EH (cell line): ENCODE measurements around the gene FOXM1.

Source experiments
- DNase-seq: peaks from one replicate; pipeline ENCODE4 v3.0.0-alpha.2; 2015; ENCODE audit warnings: low read depth

Gene FOXM1

DNA sequence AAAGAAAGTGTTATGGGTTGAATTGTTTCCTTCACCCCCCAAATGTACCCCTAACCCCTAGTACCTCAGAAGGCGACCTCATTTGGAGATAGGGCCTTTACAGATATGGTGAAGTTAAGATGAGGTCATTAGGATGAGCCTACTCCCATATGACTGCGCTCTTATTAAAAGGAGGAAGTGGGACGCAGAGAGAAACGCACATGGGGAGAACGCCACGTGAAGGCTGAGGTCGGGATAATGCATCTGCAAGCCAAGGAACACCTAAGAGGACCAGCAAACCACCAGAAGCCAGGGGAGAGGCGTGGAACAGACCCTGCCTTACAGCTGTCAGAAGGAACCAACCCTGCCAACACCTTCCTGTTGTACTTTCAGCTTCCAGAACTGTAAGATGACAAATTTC is 40.4 kb downstream of the FOXM1 start:
- DNase-seq = no peak

- no peak for DNase-seq
These were observed 41.1 kb downstream of the FOXM1 start for GRCh38 chr12:2835691-2836403.

GRCh38 chr12:2834581-2835491 is 42.1 kb downstream of the FOXM1 start, which contains the start of gene NRIP2:
TSS of gene NRIP2 (minus strand) at chr12:2835035. CDS start at chr12:2834983, 52 bp downstream.
- peak; percentile 35 for DNase-seq

DNA sequence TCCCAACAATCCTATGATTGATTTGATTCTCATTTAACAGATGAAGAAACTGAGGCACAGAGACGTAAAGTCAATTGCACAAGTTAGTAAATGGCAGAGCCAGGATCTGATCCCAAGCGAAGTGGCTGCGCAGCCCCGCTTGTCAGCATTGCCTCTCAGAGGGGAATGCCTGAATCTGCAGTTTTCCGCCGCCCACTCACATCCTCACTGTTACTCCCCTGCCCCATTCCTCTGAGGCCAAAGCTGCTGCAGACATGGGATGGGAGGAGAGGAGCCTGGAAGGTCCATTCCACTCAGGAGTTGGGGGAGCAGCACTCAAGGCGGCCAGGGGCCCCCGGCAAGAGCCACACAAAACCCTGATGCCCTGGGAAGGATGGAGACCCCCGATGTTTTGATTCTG is 43.2 kb downstream of the FOXM1 start:
- DNase-seq = no peak

DNA sequence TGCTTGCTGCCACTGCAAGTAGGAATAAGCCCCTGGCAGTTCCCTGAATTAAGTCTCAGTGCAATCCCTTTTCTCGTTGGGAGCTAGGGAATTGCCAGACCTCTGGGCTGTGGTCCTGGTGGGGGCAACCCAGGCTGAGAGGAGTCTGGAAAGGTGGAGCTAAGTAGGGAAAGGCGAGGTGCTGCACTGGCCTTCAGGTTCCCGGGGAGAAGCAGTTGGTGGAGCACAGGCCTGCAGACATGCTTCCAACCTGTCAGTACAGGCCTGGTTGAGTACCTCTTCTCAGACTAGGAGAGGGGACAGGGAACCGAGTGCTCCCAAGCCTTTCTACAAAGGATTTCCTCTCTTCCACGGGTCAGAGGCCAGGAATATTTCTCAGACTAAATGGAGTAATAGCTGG is 43.6 kb downstream of the FOXM1 start:
- DNase-seq = no peak

DNA sequence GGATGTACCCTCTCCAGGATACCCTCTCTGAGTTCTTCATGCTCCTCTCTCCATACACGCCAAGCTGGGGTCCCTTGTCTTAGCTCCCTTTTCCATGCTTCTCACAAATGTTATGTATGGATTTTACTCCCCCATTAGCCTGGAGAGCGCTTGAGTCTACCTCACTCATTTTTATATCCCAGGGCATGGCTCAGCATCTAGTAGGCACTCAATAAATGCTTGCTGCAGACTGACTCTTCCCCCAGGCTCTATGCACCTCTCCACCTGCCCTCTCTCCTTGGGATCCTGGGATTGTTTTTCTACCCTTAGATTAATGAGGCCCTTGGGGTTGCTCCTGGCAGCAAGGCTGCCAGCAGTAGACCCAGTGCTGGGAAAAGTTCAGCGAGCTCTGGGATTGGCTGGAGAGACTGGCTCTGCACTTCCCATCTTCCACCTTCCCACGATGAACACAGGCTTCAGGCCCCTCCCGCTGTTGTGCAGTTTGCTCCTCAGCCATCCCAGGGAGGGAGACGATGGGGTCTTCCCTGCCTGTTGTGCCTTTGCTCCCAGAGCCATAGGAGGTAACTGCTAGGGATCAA is 44.3 kb downstream of the FOXM1 start:
- DNase-seq = no peak

GRCh38 chr12:2829275-2829674 is 47.7 kb downstream of the FOXM1 start:
- no peak for DNase-seq

GRCh38 chr12:2826721-2827515 is 50.1 kb downstream of the FOXM1 start:
- no peak for DNase-seq

- no peak for DNase-seq
These were observed 50.9 kb downstream of the FOXM1 start for GRCh38 chr12:2826036-2826435.

GRCh38 chr12:2825132-2825531 is 51.8 kb downstream of the FOXM1 start:
- no peak for DNase-seq

GRCh38 chr12:2824541-2824940 is 52.4 kb downstream of the FOXM1 start:
- DNase-seq = no peak

- DNase-seq = no peak
These were observed 53.5 kb downstream of the FOXM1 start for GRCh38 chr12:2823483-2823882.

- DNase-seq = no peak
These were observed 56.5 kb downstream of the FOXM1 start for GRCh38 chr12:2820432-2820831.

GRCh38 chr12:2819810-2820209 is 57.2 kb downstream of the FOXM1 start:
- no peak for DNase-seq

GRCh38 chr12:2813214-2814185 is 63.5 kb downstream of the FOXM1 start:
- peak; percentile 79 for DNase-seq

GRCh38 chr12:2812290-2813213 is 64.4 kb downstream of the FOXM1 start, which contains the start of gene ITFG2:
TSS of gene ITFG2 (plus strand) at chr12:2812668. CDS start at chr12:2812761, 93 bp downstream.
- peak; percentile 99 for DNase-seq

DNA sequence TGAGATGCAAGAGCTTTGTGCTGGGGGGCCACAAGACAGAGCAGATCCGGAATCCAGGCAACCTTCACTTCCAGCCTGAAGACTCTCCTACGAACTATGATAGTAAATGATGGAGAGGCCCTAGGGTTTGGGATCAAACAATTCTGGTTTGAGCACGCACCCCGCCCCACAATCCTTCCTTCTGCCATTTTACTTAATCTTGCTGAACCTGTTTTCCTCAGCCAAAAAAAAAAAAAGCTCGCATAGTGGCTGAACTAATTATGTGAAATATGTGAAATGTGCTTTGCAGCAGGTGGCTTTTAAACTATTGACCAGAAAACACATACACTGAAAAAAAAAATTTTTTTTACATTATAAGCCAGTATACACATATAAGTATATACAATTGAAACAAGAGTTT is 65.2 kb downstream of the FOXM1 start:
- no peak for DNase-seq
